OCI-LY1 (cell line): Measurements from ENCODE around the gene NUP210L.

Source experiments
- H2AFZ ChIP-seq: fragments of 200-600 bp; sonication (generic), shearing (Covaris generic); 2 replicates; pipeline ENCODE4 v1.6.0; 2014; ENCODE audit warnings: antibody characterized with exemption, mild to moderate bottlenecking, low read length
- H3F3A ChIP-seq: fragments of 200-600 bp; sonication (generic), shearing (Covaris generic); 2 replicates; pipeline ENCODE4 v1.6.0; 2014; ENCODE audit warnings: mild to moderate bottlenecking, antibody characterized with exemption, low read length, moderate library complexity; ENCODE audit not compliant: insufficient read depth
- H3K27ac ChIP-seq: fragments of 200-600 bp; sonication (generic); 2 replicates; pipeline ENCODE4 v1.5.1; 2014; ENCODE audit warnings: low read length, mixed run types, mild to moderate bottlenecking, low read depth; ENCODE audit not compliant: poor library complexity, severe bottlenecking
- H3K27me3 ChIP-seq: fragments of 200-600 bp; sonication (generic); 2 replicates; pipeline ENCODE4 v1.6.0; 2014; ENCODE audit warnings: antibody characterized with exemption, mild to moderate bottlenecking, low read length, moderate library complexity; ENCODE audit not compliant: insufficient read depth
- H3K36me3 ChIP-seq: fragments of 200-600 bp; sonication (generic); 2 replicates; pipeline ENCODE4 v1.6.1; 2014; ENCODE audit warnings: mild to moderate bottlenecking, antibody characterized with exemption, low read length, moderate library complexity, mixed read lengths; ENCODE audit not compliant: insufficient read depth
- H3K4me1 ChIP-seq: fragments of 200-600 bp; sonication (generic); 2 replicates; pipeline ENCODE4 v1.5.1; 2014; ENCODE audit warnings: mild to moderate bottlenecking, low read length, moderate library complexity; ENCODE audit not compliant: insufficient read depth, severe bottlenecking
- H3K4me2 ChIP-seq: fragments of 200-600 bp; sonication (generic), shearing (Covaris generic); 2 replicates; pipeline ENCODE4 v1.6.1; 2014; ENCODE audit warnings: low read length
- H3K4me3 ChIP-seq: fragments of 200-600 bp; sonication (generic); 2 replicates; pipeline ENCODE4 v1.5.1; 2014; ENCODE audit warnings: low read length, low read depth, mild to moderate bottlenecking, mixed read lengths; ENCODE audit not compliant: poor library complexity, severe bottlenecking
- H3K79me2 ChIP-seq: fragments of 200-600 bp; shearing (Covaris generic); 2 replicates; pipeline ENCODE4 v1.6.1; 2016; ENCODE audit warnings: mixed run types, low read length, mixed read lengths; ENCODE audit not compliant: insufficient read depth
- H3K9ac ChIP-seq: fragments of 200-600 bp; sonication (generic), shearing (Covaris generic); 2 replicates; pipeline ENCODE4 v1.6.1; 2014; ENCODE audit warnings: mild to moderate bottlenecking, low read length, mixed read lengths
- H3K9me2 ChIP-seq: fragments of 200-600 bp; sonication (generic), shearing (Covaris generic); 2 replicates; pipeline ENCODE4 v1.6.1; 2014; ENCODE audit warnings: low read depth, mild to moderate bottlenecking, low read length, mixed read lengths
- H3K9me3 ChIP-seq: fragments of 200-600 bp; shearing (Covaris generic); 2 replicates; pipeline ENCODE4 v1.6.1; 2014; ENCODE audit warnings: low read length, mixed read lengths
- H4K20me1 ChIP-seq: fragments of 200-600 bp; sonication (generic), shearing (Covaris generic); 2 replicates; pipeline ENCODE4 v1.6.0; 2016; ENCODE audit warnings: mild to moderate bottlenecking, low read length; ENCODE audit not compliant: insufficient read depth
- EZH2 ChIP-seq: fragments of 200-600 bp; sonication (generic), shearing (Covaris generic); IDR thresholded peaks from 2 replicates; pipeline ENCODE4 v1.8.0; 2017; ENCODE audit warnings: borderline replicate concordance, mixed run types, mild to moderate bottlenecking, antibody characterized with exemption, low read length, moderate library complexity, mixed read lengths
- TF ChIP-seq, protein P1 (sequence below): fragments of 200-600 bp; sonication (generic), shearing (Covaris generic); IDR thresholded peaks from 2 replicates; pipeline ENCODE4 v1.5.1; 2017; ENCODE audit warnings: mild to moderate bottlenecking, antibody characterized with exemption, low read length, moderate library complexity, mixed read lengths

The NUP210L gene

GRCh38 chr1:153959454-153959853, 195.4 kb downstream of the NUP210L start:
- Histone ChIP-seq H3K4me1 (peaks cover 52% of the 10 kb centered on the region), H3K4me2 (no peak overlapping the region), H3K9me2 (no peaks in the 10 kb centered on the region), H3K9ac (no peak overlapping the region), H3K4me3 (no peak overlapping the region), H3F3A (no peaks in the 10 kb centered on the region), H3K36me3 (peaks cover 13% of the 10 kb centered on the region; the same call in 1 of the 2 replicates), H3K27ac (no peak overlapping the region), H2AFZ (no peak overlapping the region), H4K20me1 (no peaks in the 10 kb centered on the region), H3K79me2 (peaks cover 24% of the 10 kb centered on the region), H3K9me3 (no peaks in the 10 kb centered on the region), H3K27me3 (no peaks in the 10 kb centered on the region)
- TF ChIP-seq EZH2 = no peak
- TF ChIP-seq, protein P1, sequence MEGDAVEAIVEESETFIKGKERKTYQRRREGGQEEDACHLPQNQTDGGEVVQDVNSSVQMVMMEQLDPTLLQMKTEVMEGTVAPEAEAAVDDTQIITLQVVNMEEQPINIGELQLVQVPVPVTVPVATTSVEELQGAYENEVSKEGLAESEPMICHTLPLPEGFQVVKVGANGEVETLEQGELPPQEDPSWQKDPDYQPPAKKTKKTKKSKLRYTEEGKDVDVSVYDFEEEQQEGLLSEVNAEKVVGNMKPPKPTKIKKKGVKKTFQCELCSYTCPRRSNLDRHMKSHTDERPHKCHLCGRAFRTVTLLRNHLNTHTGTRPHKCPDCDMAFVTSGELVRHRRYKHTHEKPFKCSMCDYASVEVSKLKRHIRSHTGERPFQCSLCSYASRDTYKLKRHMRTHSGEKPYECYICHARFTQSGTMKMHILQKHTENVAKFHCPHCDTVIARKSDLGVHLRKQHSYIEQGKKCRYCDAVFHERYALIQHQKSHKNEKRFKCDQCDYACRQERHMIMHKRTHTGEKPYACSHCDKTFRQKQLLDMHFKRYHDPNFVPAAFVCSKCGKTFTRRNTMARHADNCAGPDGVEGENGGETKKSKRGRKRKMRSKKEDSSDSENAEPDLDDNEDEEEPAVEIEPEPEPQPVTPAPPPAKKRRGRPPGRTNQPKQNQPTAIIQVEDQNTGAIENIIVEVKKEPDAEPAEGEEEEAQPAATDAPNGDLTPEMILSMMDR = no peak

GRCh38 chr1:153958961-153959260, 196.0 kb downstream of the NUP210L start:
- Histone ChIP-seq H3K27me3 (no peaks in the 10 kb centered on the region), H4K20me1 (no peaks in the 10 kb centered on the region), H3K4me2 (peak overlapping the region; percentile 28), H3K36me3 (peaks cover 13% of the 10 kb centered on the region; the same call in 1 of the 2 replicates), H3K4me1 (peaks cover 46% of the 10 kb centered on the region), H3K4me3 (peak overlapping the region; percentile 74), H3K9me3 (no peaks in the 10 kb centered on the region), H3K79me2 (peaks cover 24% of the 10 kb centered on the region), H3K27ac (no peak overlapping the region), H3K9me2 (no peaks in the 10 kb centered on the region), H2AFZ (no peak overlapping the region), H3K9ac (no peak overlapping the region), H3F3A (no peaks in the 10 kb centered on the region)
- TF ChIP-seq, protein P1 = no peak
- TF ChIP-seq EZH2 = no peak

GRCh38 chr1:153958111-153958960, 196.5 kb downstream of the NUP210L start, which contains the start of gene CRTC2:
CRTC2 (minus strand) TSS chr1:153958612; CDS start chr1:153958497, 115 bp downstream.
- H3K9me2 ChIP-seq = no peaks in the 10 kb centered on the region
- no peak for TF ChIP-seq EZH2
- TF ChIP-seq, protein P1 = 0 out of 2 replicates have a peak, but pooled peaks have one; percentile 20
- no peaks in the 10 kb centered on the region for H3K27me3 ChIP-seq
- H3F3A ChIP-seq = no peaks in the 10 kb centered on the region
- H3K27ac ChIP-seq = peak within 1 kb of the TSS; percentile 47
- H3K4me2 ChIP-seq = peak within 1 kb of the TSS; percentile 86
- peaks cover 44% of the 10 kb centered on the region for H3K4me1 ChIP-seq
- H2AFZ ChIP-seq = no peak within 1 kb of the TSS
- H3K9me3 ChIP-seq = no peaks in the 10 kb centered on the region
- peaks cover 14% of the 10 kb centered on the region; the same call in 1 of the 2 replicates for H3K36me3 ChIP-seq
- H3K4me3 ChIP-seq = peak within 1 kb of the TSS; percentile 74
- peak within 1 kb of the TSS; percentile 79 for H3K9ac ChIP-seq
- H4K20me1 ChIP-seq = no peaks in the 10 kb centered on the region
- H3K79me2 ChIP-seq = peaks cover 24% of the 10 kb centered on the region
